Testis (tissue), 3 donors: ENCODE results near the gene STRN. TPM values are rescaled to one million over a fixed set of nuclear protein-coding genes. Genes with fewer than 3 reads are reported as not detected.
"Not testable (repeated sequence)": the region's sequence is repeated elsewhere in the genome, so short reads cannot be mapped to it uniquely, and the experiment has no call there.

ENCODE experiments used
- DNase-seq: peaks from one replicate; pipeline ENCODE4 v3.0.0-alpha.2; 2019
- H3K27ac ChIP-seq, 2 donors: fragments of 200-600 bp; sonication (generic); one replicate each; pipeline ENCODE4 v1.5.1; 2019
- H3K27me3 ChIP-seq: fragments of 200-600 bp; sonication (generic); one replicate; pipeline ENCODE4 v1.5.1; 2019
- H3K36me3 ChIP-seq: fragments of 200-600 bp; sonication (generic); one replicate; pipeline ENCODE4 v1.5.1; 2017; ENCODE audit warnings: low read depth; ENCODE audit errors: missing control alignments
- H3K4me1 ChIP-seq: fragments of 200-600 bp; sonication (generic); one replicate; pipeline ENCODE4 v1.5.1; 2019
- H3K4me3 ChIP-seq, 2 donors: fragments of 200-600 bp; sonication (generic); one replicate each; pipeline ENCODE4 v1.5.1; 2017 to 2019
- H3K9me3 ChIP-seq: fragments of 200-600 bp; sonication (generic); one replicate; pipeline ENCODE4 v1.5.1; 2017
- POLR2A ChIP-seq: fragments of 450-650 bp; IDR thresholded peaks from one replicate; pipeline ENCODE4 v1.6.1; 2017; ENCODE audit warnings: antibody characterized with exemption, mild to moderate bottlenecking, moderate library complexity
- WGBS, 2 donors: methylation state at CpG; one replicate each; pipeline ENCODE4 v1.1.5; 2018; 5-methylcytosine and 5-hydroxymethylcytosine counted together
- intact Hi-C: fragments of 100-400 bp; cut with DNase I; formaldehyde crosslinking; loops from one replicate; pipeline ENCODE4 v1.15.1; 2023; ENCODE audit warnings: low total_unique reads
- polyA plus RNA-seq: library from polyadenylated mRNA; stranded (reverse); fragments of 350-450 nt; fragmentation: Illumina TruSeq; extraction: RNeasy Lipid Tissue Mini Kit (QIAGEN cat#74804); gene quantifications from one replicate; pipeline ENCODE4 v1.2.3, GENCODE V29; 2014; ENCODE audit warnings: low read depth, low replicate concordance; ENCODE audit not compliant: insufficient read depth
- total RNA-seq, 2 donors: library from RNA; depleted of rRNA; stranded (reverse); fragments of >200 nt; gene quantifications; one replicate each; pipeline ENCODE4 v1.2.3, GENCODE V29; 2016
- TF ChIP-seq, protein P1 (sequence below), 3 experiments: fragments of 450-650 bp in 2 of 3; fragments of 200-600 bp in 1 of 3; sonication (generic) in 1 of 3; IDR thresholded peaks; one replicate each; pipeline ENCODE4 v1.5.1; 2016 to 2019; ENCODE audit warnings: antibody characterized with exemption in 3 of 3, mild to moderate bottlenecking in 2 of 3, moderate library complexity in 1 of 3

STRN gene
- total and polyA plus RNA-seq, 3 donors from 2014 or later, result 13.9 to 37.1 (median 34.8) TPM

GRCh38 chr2:36982467-36982866 is 16.1 kb upstream of the STRN start:
- intact Hi-C loops, result no loop called here
- no peaks in the 10 kb centered on the region for H3K4me1 ChIP-seq
- H3K27me3 ChIP-seq, result no peaks in the 10 kb centered on the region
- no peak overlapping the region for H3K4me3 ChIP-seq
- TF ChIP-seq, protein P1, sequence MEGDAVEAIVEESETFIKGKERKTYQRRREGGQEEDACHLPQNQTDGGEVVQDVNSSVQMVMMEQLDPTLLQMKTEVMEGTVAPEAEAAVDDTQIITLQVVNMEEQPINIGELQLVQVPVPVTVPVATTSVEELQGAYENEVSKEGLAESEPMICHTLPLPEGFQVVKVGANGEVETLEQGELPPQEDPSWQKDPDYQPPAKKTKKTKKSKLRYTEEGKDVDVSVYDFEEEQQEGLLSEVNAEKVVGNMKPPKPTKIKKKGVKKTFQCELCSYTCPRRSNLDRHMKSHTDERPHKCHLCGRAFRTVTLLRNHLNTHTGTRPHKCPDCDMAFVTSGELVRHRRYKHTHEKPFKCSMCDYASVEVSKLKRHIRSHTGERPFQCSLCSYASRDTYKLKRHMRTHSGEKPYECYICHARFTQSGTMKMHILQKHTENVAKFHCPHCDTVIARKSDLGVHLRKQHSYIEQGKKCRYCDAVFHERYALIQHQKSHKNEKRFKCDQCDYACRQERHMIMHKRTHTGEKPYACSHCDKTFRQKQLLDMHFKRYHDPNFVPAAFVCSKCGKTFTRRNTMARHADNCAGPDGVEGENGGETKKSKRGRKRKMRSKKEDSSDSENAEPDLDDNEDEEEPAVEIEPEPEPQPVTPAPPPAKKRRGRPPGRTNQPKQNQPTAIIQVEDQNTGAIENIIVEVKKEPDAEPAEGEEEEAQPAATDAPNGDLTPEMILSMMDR (IDR thresholded peaks at IDR 0.05), result no peak
- no peak for TF ChIP-seq POLR2A
- 81 to 83% methylated on average over 3 of the region's 3 CpGs for WGBS, 2 donors
- no peaks in the 10 kb centered on the region for H3K9me3 ChIP-seq
- no peak overlapping the region for H3K27ac ChIP-seq
- DNase-seq, result no peak
- no peaks in the 10 kb centered on the region for H3K36me3 ChIP-seq

DNA sequence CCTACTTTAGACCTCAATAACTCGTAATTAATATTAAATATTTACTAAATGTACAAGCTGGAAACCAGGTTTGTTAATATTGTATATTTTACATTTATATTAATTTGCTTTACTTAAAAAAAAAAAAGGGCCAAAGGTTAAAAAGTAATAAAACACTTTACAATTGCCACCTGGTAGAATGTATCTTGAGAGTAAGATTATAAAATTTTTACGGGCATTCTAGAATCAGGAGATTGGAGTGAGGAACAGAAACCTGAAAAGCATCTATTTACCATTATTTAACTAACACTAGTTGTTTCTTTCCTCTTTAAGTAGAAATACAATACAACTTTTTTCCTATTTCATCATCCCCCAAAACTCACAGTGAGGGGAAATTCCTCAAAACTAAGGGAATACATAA is 15.6 kb upstream of the STRN start:
- intact Hi-C loops, result no loop called here
- WGBS, 2 donors, result 94 to 95% methylated on average over 2 of the region's 2 CpGs

DNA sequence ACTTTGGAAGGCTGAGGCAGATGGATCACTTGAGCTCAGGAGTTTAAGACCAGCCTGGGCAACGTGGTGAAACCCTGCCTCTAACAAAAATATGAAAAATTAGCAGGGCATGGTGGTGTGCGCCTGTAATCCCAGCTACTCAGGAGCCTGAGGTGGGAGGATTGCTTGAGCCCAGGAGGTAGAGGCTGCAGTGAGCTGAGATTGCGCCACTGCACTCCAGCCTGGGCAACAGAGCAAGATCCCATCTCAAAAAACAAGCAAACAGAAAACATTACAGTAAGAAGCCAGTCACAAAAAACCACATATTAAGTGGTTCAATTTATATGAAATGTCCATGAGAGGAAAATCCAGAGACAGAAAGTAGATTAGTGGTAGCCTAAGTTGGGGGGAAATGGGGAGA is 12.7 kb upstream of the STRN start:
- H3K4me1 ChIP-seq, H3K36me3 ChIP-seq, H3K27me3 ChIP-seq, H3K9me3 ChIP-seq, H3K27ac ChIP-seq, H3K4me3 ChIP-seq, DNase-seq, intact Hi-C loops: not testable (repeated sequence)
- 86 to 93% methylated on average over 3 of the region's 3 CpGs for WGBS, 2 donors

More for the DNA sequence above, 15.6 kb upstream of the STRN start:
- Histone ChIP-seq H3K27me3 (no peaks in the 10 kb centered on the region), H3K36me3 (no peaks in the 10 kb centered on the region), H3K4me3 (no peak overlapping the region), H3K9me3 (no peaks in the 10 kb centered on the region), H3K27ac (no peak overlapping the region), H3K4me1 (no peaks in the 10 kb centered on the region)
- TF ChIP-seq, protein P1 (IDR thresholded peaks at IDR 0.05), result no peak
- TF ChIP-seq POLR2A, result no peak
- no peak for DNase-seq

DNA sequence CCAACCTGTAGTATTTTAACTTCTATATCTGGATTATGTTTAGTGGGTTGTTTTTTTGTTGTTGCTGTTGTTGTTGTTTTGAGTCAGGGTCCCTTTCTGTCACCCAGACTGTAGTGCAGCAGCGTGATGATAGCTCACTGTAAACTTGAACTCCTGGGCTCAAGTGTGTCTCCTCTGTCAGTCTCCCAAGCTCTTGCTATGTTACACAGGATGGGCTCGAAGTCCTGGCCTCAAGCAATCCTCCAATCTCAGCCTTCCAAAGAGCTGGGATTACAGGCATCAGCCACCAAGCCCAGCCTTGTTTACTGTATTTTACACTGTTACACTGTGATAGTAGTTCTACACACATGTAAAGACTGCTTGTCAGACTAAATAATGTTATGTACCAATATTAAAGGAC is 9.7 kb upstream of the STRN start:
- TF ChIP-seq, protein P1 (IDR thresholded peaks at IDR 0.05), result no peak
- TF ChIP-seq POLR2A, result no peak
- 86 to 89% methylated on average over 2 of the region's 2 CpGs for WGBS, 2 donors
- H3K27ac ChIP-seq, result no peak overlapping the region
- H3K4me1 ChIP-seq, result peaks cover 5% of the 10 kb centered on the region
- DNase-seq, result no peak
- H3K27me3 ChIP-seq, result no peaks in the 10 kb centered on the region
- intact Hi-C loops, result no loop called here
- no peak overlapping the region for H3K4me3 ChIP-seq
- no peaks in the 10 kb centered on the region for H3K9me3 ChIP-seq
- no peaks in the 10 kb centered on the region for H3K36me3 ChIP-seq

- TF ChIP-seq POLR2A, result no peak
- TF ChIP-seq, protein P1 (IDR thresholded peaks at IDR 0.05), result no peak
- intact Hi-C loops, result no loop called here
- Histone ChIP-seq H3K4me1 (peaks cover 5% of the 10 kb centered on the region), H3K27me3 (no peaks in the 10 kb centered on the region), H3K9me3 (no peaks in the 10 kb centered on the region), H3K27ac (no peak overlapping the region), H3K36me3 (no peaks in the 10 kb centered on the region), H3K4me3 (no peak overlapping the region)
- 89 to 90% methylated on average over 8 of the region's 8 CpGs for WGBS, 2 donors
- DNase-seq, result no peak
These were observed 9.0 kb upstream of the STRN start for GRCh38 chr2:36975306-36975705.
